HepG2 (cell line): ENCODE data around the gene DGUOK. TPM values are rescaled to one million over a fixed set of nuclear protein-coding genes. Genes with fewer than 3 reads are reported as not detected.

Source experiments
- ATAC-seq: fragments of 200-7000 bp; cut with Tn5 transposase; 3 replicates; pipeline ENCODE4 v1.9.1; 2020; ENCODE audit warnings: mild to moderate bottlenecking, moderate library complexity
- BruUV-seq: library from RNA; stranded (reverse); fragments of 400-500 nt; replicated peaks from 2 replicates; lab custom pipeline; 2021; lab: Mats Ljungman, UMichigan
- CTCF ChIA-PET: fragments of 300-600 bp; formaldehyde crosslinking; extraction: SDS; loops from one replicate; lab custom pipeline; 2021; ENCODE audit warnings: low total read pairs, inconsistent platforms, low intra/inter-chr PET ratio; lab: Yijun Ruan, JAX
- POLR2A ChIA-PET: fragments of 350-600 bp; sonication (Branson Sonifier 250); formaldehyde crosslinking; loops from one replicate; lab custom pipeline; 2020; ENCODE audit warnings: antibody characterized with exemption, inconsistent platforms; lab: Yijun Ruan, JAX
- DNase-seq: peaks from one replicate; pipeline ENCODE4 v3.0.0-alpha.2; 2015; ENCODE audit warnings: low spot score
- FAIRE-seq: peaks from 3 replicates; lab custom pipeline; 2011; peaks lifted over from hg19 to GRCh38; lab: Jason Lieb, UNC
- H2AFZ ChIP-seq: one replicate; pipeline ENCODE4 v1.6.1; 2011; ENCODE audit warnings: low read length, inconsistent platforms
- H3K27ac ChIP-seq: fragments of 300-600 bp; 3 replicates; pipeline ENCODE4 v1.8.0; 2011; ENCODE audit warnings: mixed run types, mild to moderate bottlenecking, mixed read lengths, low read length, inconsistent platforms; ENCODE audit not compliant: insufficient read depth; ENCODE audit errors: extremely low read length
- H3K27me3 ChIP-seq, 2 experiments: fragments of 200-600 bp in 1 of 2; 2 replicates in 1 of 2; 3 replicates in 1 of 2; pipeline versions ENCODE4 v1.6.0 to v1.8.0; 2011; ENCODE audit warnings: low read length in 2 of 2, mild to moderate bottlenecking in 2 of 2, moderate library complexity in 2 of 2, inconsistent platforms in 1 of 2; ENCODE audit not compliant: insufficient read depth in 2 of 2, control insufficient read depth in 1 of 2
- H3K36me3 ChIP-seq, 2 experiments: fragments of 200-600 bp in 1 of 2; replicated peaks in 1 of 2; 2 replicates in 1 of 2; 3 replicates in 1 of 2; pipeline versions ENCODE4 v1.5.1 to v1.8.0; 2011; ENCODE audit warnings: low read length in 2 of 2, inconsistent platforms in 1 of 2; ENCODE audit not compliant: insufficient read depth in 2 of 2, control insufficient read depth in 1 of 2
- H3K4me1 ChIP-seq: 2 replicates; pipeline ENCODE4 v1.5.1; 2012; ENCODE audit warnings: low read length, inconsistent platforms; ENCODE audit not compliant: insufficient read depth
- H3K4me2 ChIP-seq: 2 replicates; pipeline ENCODE4 v1.6.0; 2011; ENCODE audit warnings: low read depth, low read length, inconsistent platforms
- H3K4me3 ChIP-seq, 3 experiments: fragments of 200-600 bp in 1 of 3; sonication (generic), shearing (Covaris generic) in 1 of 3; replicated peaks in 1 of 3; 2 replicates each; pipeline ENCODE4 v1.5.1; 2011 to 2016; ENCODE audit warnings: low read length in 3 of 3, inconsistent platforms in 2 of 3, low read depth in 2 of 3, mild to moderate bottlenecking in 2 of 3, control low read depth in 1 of 3, mixed read lengths in 1 of 3; ENCODE audit not compliant: insufficient read depth in 1 of 3
- H3K79me2 ChIP-seq: one replicate; pipeline ENCODE4 v1.6.1; 2011; ENCODE audit warnings: low read length, inconsistent platforms; ENCODE audit not compliant: insufficient read depth
- H3K9ac ChIP-seq: 2 replicates; pipeline ENCODE4 v1.6.0; 2011; ENCODE audit warnings: mild to moderate bottlenecking, low read depth, low read length, inconsistent platforms; ENCODE audit not compliant: insufficient read depth
- H3K9me3 ChIP-seq: 2 replicates; pipeline ENCODE4 v1.5.1; 2012; ENCODE audit warnings: mild to moderate bottlenecking, low read length
- H4K20me1 ChIP-seq: 2 replicates; pipeline ENCODE4 v1.6.0; 2011; ENCODE audit warnings: inconsistent platforms, mild to moderate bottlenecking, low read length, moderate library complexity; ENCODE audit not compliant: insufficient read depth
- CEBPG ChIP-seq: IDR thresholded peaks from 2 replicates; pipeline ENCODE4 v1.6.1; 2016
- CENPX ChIP-seq: sonication (generic); formaldehyde crosslinking; IDR thresholded peaks from 2 replicates; pipeline ENCODE4 v1.9.0; 2021; ENCODE audit warnings: mild to moderate bottlenecking, missing genetic modification reagents, moderate library complexity
- HOXA3 ChIP-seq: sonication (generic); formaldehyde crosslinking; IDR thresholded peaks from 2 replicates; pipeline ENCODE4 v1.5.0; 2020; ENCODE audit warnings: missing genetic modification reagents
- PBX2 ChIP-seq: IDR thresholded peaks from 2 replicates; pipeline ENCODE4 v1.6.1; 2016; ENCODE audit warnings: control low read depth
- POLR2AphosphoS2 ChIP-seq: IDR thresholded peaks from 2 replicates; pipeline ENCODE4 v1.6.1; 2011; ENCODE audit warnings: low read depth, low read length, improper control_type of control experiment
- RFX1 ChIP-seq: fragments of 450-650 bp; IDR thresholded peaks from 2 replicates; pipeline ENCODE4 v1.6.1; 2017
- TAF1 ChIP-seq: sonication (generic); formaldehyde crosslinking; IDR thresholded peaks from 2 replicates; pipeline ENCODE4 v1.4.0; 2020; ENCODE audit warnings: missing genetic modification reagents
- TEAD3 ChIP-seq: optimal IDR thresholded peaks from 2 replicates; pipeline ENCODE3; 2016; ENCODE audit warnings: borderline replicate concordance
- ZBTB8A ChIP-seq: sonication (generic); formaldehyde crosslinking; IDR thresholded peaks from 2 replicates; pipeline ENCODE4 v1.4.0; 2020; ENCODE audit warnings: mild to moderate bottlenecking, low read depth, missing genetic modification reagents, borderline replicate concordance
- ZFP62 ChIP-seq: sonication (generic); formaldehyde crosslinking; IDR thresholded peaks from 2 replicates; pipeline ENCODE4 v1.4.0; 2020; ENCODE audit warnings: missing genetic modification reagents
- ZNF326 ChIP-seq: sonication (generic); formaldehyde crosslinking; IDR thresholded peaks from 2 replicates; pipeline ENCODE4 v1.4.0; 2020; ENCODE audit warnings: missing genetic modification reagents, borderline replicate concordance
- ZNF431 ChIP-seq: sonication (generic); formaldehyde crosslinking; IDR thresholded peaks from 2 replicates; pipeline ENCODE4 v1.9.0; 2022; ENCODE audit warnings: missing genetic modification reagents, low read depth, mild to moderate bottlenecking, borderline replicate concordance
- WGBS: methylation state at CpG from one replicate; pipeline ENCODE4 v1.1.6; 2017; ENCODE audit warnings: low lambda C conversion rate; 5-methylcytosine and 5-hydroxymethylcytosine counted together
- in situ Hi-C: cut with HindIII; loops from 2 replicates; pipeline ENCODE4 v1.10.0; 2017; ENCODE audit warnings: low pct_unique_long_range_greater_than_20kb; ENCODE audit not compliant: extremely low pct_ligation_motif_present
- intact Hi-C: fragments of 100-400 bp; cut with micrococcal nuclease; formaldehyde crosslinking; loops from one replicate; pipeline ENCODE4 v1.10.0; 2022; ENCODE audit not compliant: unreplicated experiment
- polyA plus RNA-seq, 8 experiments: library from polyadenylated mRNA; depleted of rRNA in 3 of 8; stranded (reverse) in 7 of 8; unstranded in 1 of 8; fragments of >200 nt; fragmentation: Illumina TruSeq in 4 of 8; extraction: Trizol in 4 of 8; gene quantifications; 2 replicates each; pipeline versions ENCODE4 v1.2.1 to v1.2.3, GENCODE V29; 2011 to 2016; ENCODE audit warnings: low read depth in 4 of 8, missing spikeins in 1 of 8, mixed read lengths in 1 of 8; ENCODE audit not compliant: insufficient read depth in 1 of 8
- total RNA-seq, 5 experiments: library from RNA; depleted of rRNA; stranded (reverse); fragments of >200 nt; fragmentation: Illumina TruSeq; extraction: Trizol; gene quantifications; 2 replicates each; pipeline ENCODE4 v1.2.3, GENCODE V29; 2016; ENCODE audit warnings: low read depth in 1 of 5
- TF ChIP-seq, protein P1 (sequence below): sonication (generic); formaldehyde crosslinking; IDR thresholded peaks from 2 replicates; pipeline ENCODE4 v1.4.0; 2020; ENCODE audit warnings: missing genetic modification reagents

Gene DGUOK
- total and polyA plus RNA-seq, 2 of the 13 experiments (the other 11 are each of a cell fraction or from before 2014, with no cell fraction given), result 105 to 137 TPM

DNA sequence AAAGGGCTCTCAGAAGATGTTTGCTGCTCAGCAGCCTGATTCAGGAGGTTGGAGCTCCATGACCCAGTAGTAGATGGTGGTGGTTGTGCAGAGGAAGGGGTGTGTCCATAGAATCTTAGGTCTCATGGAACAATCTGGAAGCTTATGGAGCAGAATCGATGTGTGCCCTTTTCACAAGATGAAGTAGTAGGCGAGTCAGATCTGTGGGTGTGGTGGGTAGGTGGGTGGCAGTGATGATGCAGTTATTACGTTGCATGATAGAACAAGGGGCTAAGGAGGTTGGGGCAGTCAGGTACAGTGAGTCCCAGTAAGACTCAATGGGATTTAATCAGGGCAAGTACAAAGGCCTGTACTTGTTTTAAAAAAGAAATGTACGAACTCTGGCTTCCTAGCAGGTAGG is 67.1 kb downstream of the DGUOK start:
- DNase-seq (no peak), ATAC-seq (no peak), FAIRE-seq (no peak)
- WGBS, result 94% methylated on average over 4 of the region's 4 CpGs
- H3K36me3 ChIP-seq, result peaks cover 13 to 62% of the 10 kb centered on the region in 2 experiments
- H2AFZ ChIP-seq, result no peak overlapping the region
- H3K9ac ChIP-seq, result no peak overlapping the region
- BruUV-seq, result no TSS peak
- H3K27ac ChIP-seq, result no peak overlapping the region
- peaks cover 11% of the 10 kb centered on the region; the same call in 1 of the 2 replicates for H4K20me1 ChIP-seq
- in situ Hi-C loops, result no loop called here
- no peak for TF ChIP-seq ZNF431 (CRISPR knock-in tag)
- no peak for TF ChIP-seq ZBTB8A
- no peak for TF ChIP-seq RFX1
- no peak for TF ChIP-seq PBX2 (CRISPR knock-in tag)
- no peak for TF ChIP-seq ZFP62 (CRISPR knock-in tag)
- no peak for TF ChIP-seq ZNF326 (CRISPR knock-in tag)
- TF ChIP-seq TEAD3 (CRISPR knock-in tag), result no peak
- TF ChIP-seq HOXA3, result no peak
- no peak for TF ChIP-seq CENPX (CRISPR knock-in tag)
- TF ChIP-seq CEBPG (CRISPR knock-in tag), result no peak
- no peak for TF ChIP-seq POLR2AphosphoS2
- TF ChIP-seq, protein P1, sequence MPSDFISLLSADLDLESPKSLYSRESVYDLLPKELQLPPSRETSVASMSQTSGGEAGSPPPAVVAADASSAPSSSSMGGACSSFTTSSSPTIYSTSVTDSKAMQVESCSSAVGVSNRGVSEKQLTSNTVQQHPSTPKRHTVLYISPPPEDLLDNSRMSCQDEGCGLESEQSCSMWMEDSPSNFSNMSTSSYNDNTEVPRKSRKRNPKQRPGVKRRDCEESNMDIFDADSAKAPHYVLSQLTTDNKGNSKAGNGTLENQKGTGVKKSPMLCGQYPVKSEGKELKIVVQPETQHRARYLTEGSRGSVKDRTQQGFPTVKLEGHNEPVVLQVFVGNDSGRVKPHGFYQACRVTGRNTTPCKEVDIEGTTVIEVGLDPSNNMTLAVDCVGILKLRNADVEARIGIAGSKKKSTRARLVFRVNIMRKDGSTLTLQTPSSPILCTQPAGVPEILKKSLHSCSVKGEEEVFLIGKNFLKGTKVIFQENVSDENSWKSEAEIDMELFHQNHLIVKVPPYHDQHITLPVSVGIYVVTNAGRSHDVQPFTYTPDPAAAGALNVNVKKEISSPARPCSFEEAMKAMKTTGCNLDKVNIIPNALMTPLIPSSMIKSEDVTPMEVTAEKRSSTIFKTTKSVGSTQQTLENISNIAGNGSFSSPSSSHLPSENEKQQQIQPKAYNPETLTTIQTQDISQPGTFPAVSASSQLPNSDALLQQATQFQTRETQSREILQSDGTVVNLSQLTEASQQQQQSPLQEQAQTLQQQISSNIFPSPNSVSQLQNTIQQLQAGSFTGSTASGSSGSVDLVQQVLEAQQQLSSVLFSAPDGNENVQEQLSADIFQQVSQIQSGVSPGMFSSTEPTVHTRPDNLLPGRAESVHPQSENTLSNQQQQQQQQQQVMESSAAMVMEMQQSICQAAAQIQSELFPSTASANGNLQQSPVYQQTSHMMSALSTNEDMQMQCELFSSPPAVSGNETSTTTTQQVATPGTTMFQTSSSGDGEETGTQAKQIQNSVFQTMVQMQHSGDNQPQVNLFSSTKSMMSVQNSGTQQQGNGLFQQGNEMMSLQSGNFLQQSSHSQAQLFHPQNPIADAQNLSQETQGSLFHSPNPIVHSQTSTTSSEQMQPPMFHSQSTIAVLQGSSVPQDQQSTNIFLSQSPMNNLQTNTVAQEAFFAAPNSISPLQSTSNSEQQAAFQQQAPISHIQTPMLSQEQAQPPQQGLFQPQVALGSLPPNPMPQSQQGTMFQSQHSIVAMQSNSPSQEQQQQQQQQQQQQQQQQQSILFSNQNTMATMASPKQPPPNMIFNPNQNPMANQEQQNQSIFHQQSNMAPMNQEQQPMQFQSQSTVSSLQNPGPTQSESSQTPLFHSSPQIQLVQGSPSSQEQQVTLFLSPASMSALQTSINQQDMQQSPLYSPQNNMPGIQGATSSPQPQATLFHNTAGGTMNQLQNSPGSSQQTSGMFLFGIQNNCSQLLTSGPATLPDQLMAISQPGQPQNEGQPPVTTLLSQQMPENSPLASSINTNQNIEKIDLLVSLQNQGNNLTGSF (CRISPR knock-in tag), result no peak
- no peak for TF ChIP-seq TAF1 (CRISPR knock-in tag)
- intact Hi-C loops, result no loop called here
- peaks cover 80% of the 10 kb centered on the region for H3K79me2 ChIP-seq
- ChIA-PET CTCF (no interaction called here), POLR2A (no interaction called here)
- no peak overlapping the region for H3K4me3 ChIP-seq
- peaks cover 20% of the 10 kb centered on the region for H3K4me1 ChIP-seq
- H3K9me3 ChIP-seq, result no peaks in the 10 kb centered on the region
- no peaks in the 10 kb centered on the region for H3K27me3 ChIP-seq
- no peak overlapping the region for H3K4me2 ChIP-seq
